Right renal pelvis (tissue), 4 donors: ENCODE results near the gene PAXIP1. TPM values are rescaled to one million over a fixed set of nuclear protein-coding genes. Genes with fewer than 3 reads are reported as not detected.
"Not testable (repeated sequence)": the region's sequence is repeated elsewhere in the genome, so short reads cannot be mapped to it uniquely, and the experiment has no call there.

Source experiments
- DNase-seq, 4 donors: peaks; one replicate each; pipeline ENCODE4 v3.0.0-alpha.2; 2013; ENCODE audit warnings: low read depth in 4 of 4, low spot score in 3 of 4, missing footprints in 1 of 4
- polyA plus RNA-seq, 4 donors: library from polyadenylated mRNA; unstranded; fragments of 120-200 nt; gene quantifications; one replicate each; pipeline ENCODE4 v1.2.1, GENCODE V29; 2013; ENCODE audit not compliant: insufficient read length in 4 of 4

The PAXIP1 gene
- 10 to 100 TPM; 19.6 to 23.9 (median 22.8) TPM for polyA plus RNA-seq

GRCh38 chr7:155003092-155003375 is at the start of gene PAXIP1:
Gene PAXIP1 (minus strand): TSS chr7:155003124. CDS start chr7:155002929, 195 bp downstream.
- DNase-seq, result peak in 1 of 4 donors; percentile 68

- no peak for DNase-seq
These were observed 48.4 kb upstream of the PAXIP1 start for GRCh38 chr7:155051355-155051754.

- DNase-seq, result no peak
These were observed 45.1 kb upstream of the PAXIP1 start for GRCh38 chr7:155048006-155048405.

GRCh38 chr7:155043756-155044155 is 40.8 kb upstream of the PAXIP1 start:
- DNase-seq, result no peak

GRCh38 chr7:155038335-155038734 is 35.4 kb upstream of the PAXIP1 start:
- no peak for DNase-seq

- DNase-seq, result not testable (repeated sequence)
These were observed 31.6 kb upstream of the PAXIP1 start for GRCh38 chr7:155034495-155034894.

- no peak for DNase-seq
These were observed 30.1 kb upstream of the PAXIP1 start for GRCh38 chr7:155032978-155033377.

- no peak for DNase-seq
These were observed 25.0 kb upstream of the PAXIP1 start for GRCh38 chr7:155027879-155028278.

- DNase-seq, result no peak
These were observed 18.8 kb upstream of the PAXIP1 start for GRCh38 chr7:155021699-155022145.

GRCh38 chr7:155020996-155021395 is 18.1 kb upstream of the PAXIP1 start:
- no peak for DNase-seq

GRCh38 chr7:155017834-155018233 is 14.9 kb upstream of the PAXIP1 start:
- DNase-seq, result no peak

GRCh38 chr7:155011086-155011485 is 8.2 kb upstream of the PAXIP1 start:
- DNase-seq, result no peak

GRCh38 chr7:155009570-155010157 is 6.7 kb upstream of the PAXIP1 start:
- DNase-seq, result no peak

GRCh38 chr7:155007947-155008346 is 5.0 kb upstream of the PAXIP1 start:
- DNase-seq, result no peak

GRCh38 chr7:155003376-155004214 is 671 bp upstream of the PAXIP1 start:
- peak; percentile 65 to 81 (median 74) for DNase-seq

GRCh38 chr7:155002411-155003091 is 373 bp downstream of the PAXIP1 start:
- DNase-seq, result peak in 3 of 4 donors; percentile 18 to 37 (median 32)

GRCh38 chr7:155001756-155002410 is 1.0 kb downstream of the PAXIP1 start:
- DNase-seq, result no peak

- no peak for DNase-seq
These were observed 2.1 kb downstream of the PAXIP1 start for GRCh38 chr7:155000795-155001194.

GRCh38 chr7:154998481-154998880 is 4.4 kb downstream of the PAXIP1 start:
- DNase-seq, result no peak

- no peak for DNase-seq
These were observed 5.0 kb downstream of the PAXIP1 start for GRCh38 chr7:154997840-154998370.

- no peak for DNase-seq
These were observed 6.2 kb downstream of the PAXIP1 start for GRCh38 chr7:154996756-154997155.
